A549 (cell line): ENCODE data around the gene C17orf107. TPM values are rescaled to one million over a fixed set of nuclear protein-coding genes. Genes with fewer than 3 reads are reported as not detected.

ENCODE experiments used
- ATAC-seq, 2 experiments: fragments of 200-7000 bp in 1 of 2; fragments of >200 bp in 1 of 2; cut with Nextera tagmentation in 1 of 2; cut with Tn5 transposase in 1 of 2; 3 replicates each; pipeline versions ENCODE4 v1.8.0 to v1.9.1; 2018 to 2020; ENCODE audit warnings: mild to moderate bottlenecking in 1 of 2, moderate library complexity in 1 of 2
- CTCF ChIA-PET: fragments of 300-600 bp; sonication (Branson Sonifier 250); formaldehyde crosslinking; extraction: SDS; loops from one replicate; lab custom pipeline; 2021; ENCODE audit warnings: antibody characterized with exemption, inconsistent platforms; lab: Yijun Ruan, JAX
- POLR2A ChIA-PET: fragments of 350-600 bp; formaldehyde crosslinking; extraction: SDS; loops from one replicate; lab custom pipeline; 2021; ENCODE audit warnings: antibody characterized with exemption, inconsistent platforms; lab: Yijun Ruan, JAX
- DNase-seq, 2 experiments: peaks; one replicate each; pipeline versions ENCODE4 v3.0.0 to v3.0.0-alpha.2; 2011 to 2016; ENCODE audit warnings: low read depth in 1 of 2, low spot score in 1 of 2
- FAIRE-seq: peaks from 2 replicates; lab custom pipeline; 2011; peaks lifted over from hg19 to GRCh38; lab: Jason Lieb, UNC
- H3K27ac ChIP-seq, 2 experiments: fragments of >200 bp; sonication (Bioruptor Twin); formaldehyde crosslinking; 3 replicates each; pipeline ENCODE4 v1.5.1; 2016 to 2017
- H3K4me1 ChIP-seq: fragments of >200 bp; sonication (Bioruptor Twin); formaldehyde crosslinking; 3 replicates; pipeline ENCODE4 v1.6.1; 2016
- H3K4me2 ChIP-seq: fragments of >200 bp; sonication (Bioruptor Twin); formaldehyde crosslinking; 3 replicates; pipeline ENCODE4 v1.6.1; 2016
- H3K4me3 ChIP-seq: fragments of >200 bp; sonication (Bioruptor Twin); formaldehyde crosslinking; 3 replicates; pipeline ENCODE4 v1.5.1; 2016
- H3K9me3 ChIP-seq: fragments of >200 bp; sonication (Bioruptor Twin); formaldehyde crosslinking; 3 replicates; pipeline ENCODE4 v1.6.1; 2016
- BHLHE40 ChIP-seq: IDR thresholded peaks from 2 replicates; pipeline ENCODE4 v1.6.1; 2012; ENCODE audit warnings: low read depth, low read length, inconsistent platforms
- CHD2 ChIP-seq: fragments of 150-350 bp; IDR thresholded peaks from 2 replicates; pipeline ENCODE4 v1.6.1; 2014; ENCODE audit warnings: low read length; ENCODE audit not compliant: partially characterized antibody
- CHD4 ChIP-seq: fragments of 200-600 bp; sonication (generic); IDR thresholded peaks from 2 replicates; pipeline ENCODE4 v1.6.1; 2016; ENCODE audit warnings: antibody characterized with exemption, mild to moderate bottlenecking, borderline replicate concordance
- ESRRA ChIP-seq: fragments of 150-350 bp; IDR thresholded peaks from 2 replicates; pipeline ENCODE4 v1.6.1; 2014; ENCODE audit warnings: mild to moderate bottlenecking, low read length, borderline replicate concordance
- HEYL ChIP-seq: fragments of 250-450 bp; sonication (Bioruptor Pico); IDR thresholded peaks from 2 replicates; pipeline ENCODE4 v1.8.0; 2021; ENCODE audit warnings: mild to moderate bottlenecking, moderate library complexity
- JUN ChIP-seq, 2 experiments: fragments of >200 bp; sonication (Bioruptor Twin); formaldehyde crosslinking; IDR thresholded peaks; 2 replicates in 1 of 2; 3 replicates in 1 of 2; pipeline ENCODE4 v1.6.1; 2016 to 2017
- KDM5A ChIP-seq: fragments of 200-600 bp; sonication (generic); IDR thresholded peaks from 2 replicates; pipeline ENCODE4 v1.6.1; 2016; ENCODE audit warnings: antibody characterized with exemption, mild to moderate bottlenecking
- NR3C1 ChIP-seq: fragments of >200 bp; sonication (Bioruptor Twin); formaldehyde crosslinking; IDR thresholded peaks from 3 replicates; pipeline ENCODE4 v1.6.1; 2017
- RAD21 ChIP-seq, 2 experiments: fragments of >200 bp in 1 of 2; sonication (Bioruptor Twin) in 1 of 2; formaldehyde crosslinking in 1 of 2; IDR thresholded peaks in 1 of 2; conservative IDR thresholded peaks in 1 of 2; 2 replicates in 1 of 2; 3 replicates in 1 of 2; pipeline ENCODE4 v1.6.1; 2012 to 2018; ENCODE audit warnings: inconsistent platforms in 1 of 2
- RARB ChIP-seq: fragments of 250-450 bp; sonication (Bioruptor Pico); IDR thresholded peaks from 2 replicates; pipeline ENCODE4 v1.8.0; 2021; ENCODE audit warnings: mild to moderate bottlenecking, moderate library complexity
- RFX5 ChIP-seq: fragments of 450-650 bp; IDR thresholded peaks from 2 replicates; pipeline ENCODE4 v1.7.1; 2014; ENCODE audit warnings: antibody characterized with exemption, mild to moderate bottlenecking, moderate library complexity
- SMC3 ChIP-seq: fragments of >200 bp; sonication (Bioruptor Twin); formaldehyde crosslinking; IDR thresholded peaks from 3 replicates; pipeline ENCODE4 v1.6.1; 2018; ENCODE audit warnings: inconsistent platforms
- TFCP2L1 ChIP-seq: fragments of 250-450 bp; sonication (Bioruptor Pico); IDR thresholded peaks from 2 replicates; pipeline ENCODE4 v1.5.0; 2021; ENCODE audit warnings: mild to moderate bottlenecking
- ZFP36 ChIP-seq: fragments of 450-650 bp; IDR thresholded peaks from 2 replicates; pipeline ENCODE4 v1.6.1; 2014; ENCODE audit warnings: borderline replicate concordance; ENCODE audit not compliant: partially characterized antibody
- WGBS: methylation state at CpG from one replicate; pipeline ENCODE4 v1.1.6; 2017; ENCODE audit errors: missing lambda C conversion rate; 5-methylcytosine and 5-hydroxymethylcytosine counted together
- polyA plus RNA-seq, 4 experiments: library from polyadenylated mRNA; depleted of rRNA in 3 of 4; stranded (reverse); fragments of >200 nt; fragmentation: RNase III in 1 of 4; extraction: RNeasy Plus Mini Kit Qiagen cat#74134 plus additional on column Dnase treatment in 1 of 4; gene quantifications; 2 replicates in 3 of 4; 3 replicates in 1 of 4; pipeline ENCODE4 v1.2.3, GENCODE V29; 2011 to 2017
- TF ChIP-seq, protein P1 (sequence below): fragments of 250-450 bp; sonication (Bioruptor Pico); IDR thresholded peaks from 2 replicates; pipeline ENCODE4 v1.5.0; 2021; ENCODE audit warnings: mild to moderate bottlenecking, moderate library complexity, borderline replicate concordance
- TF ChIP-seq, protein P2 (sequence below): fragments of 200-600 bp; sonication (generic); IDR thresholded peaks from 2 replicates; pipeline ENCODE4 v1.6.1; 2016; ENCODE audit warnings: antibody characterized with exemption, mild to moderate bottlenecking, moderate library complexity
- TF ChIP-seq, protein P3 (sequence below): fragments of 250-450 bp; sonication (Bioruptor Pico); IDR thresholded peaks from 2 replicates; pipeline ENCODE4 v1.5.0; 2020; ENCODE audit warnings: low read depth, mild to moderate bottlenecking, moderate library complexity
- TF ChIP-seq, protein P4 (sequence below): fragments of >200 bp; sonication (Bioruptor Twin); formaldehyde crosslinking; IDR thresholded peaks from 3 replicates; pipeline ENCODE4 v1.5.1; 2016
- TF ChIP-seq, protein P5 (sequence below): IDR thresholded peaks from 2 replicates; pipeline ENCODE4 v1.6.1; 2012

Gene C17orf107
- polyA plus RNA-seq, 2 of the 4 experiments (the other 2 are of a cell fraction), result 0.13 to 0.30 TPM

DNA sequence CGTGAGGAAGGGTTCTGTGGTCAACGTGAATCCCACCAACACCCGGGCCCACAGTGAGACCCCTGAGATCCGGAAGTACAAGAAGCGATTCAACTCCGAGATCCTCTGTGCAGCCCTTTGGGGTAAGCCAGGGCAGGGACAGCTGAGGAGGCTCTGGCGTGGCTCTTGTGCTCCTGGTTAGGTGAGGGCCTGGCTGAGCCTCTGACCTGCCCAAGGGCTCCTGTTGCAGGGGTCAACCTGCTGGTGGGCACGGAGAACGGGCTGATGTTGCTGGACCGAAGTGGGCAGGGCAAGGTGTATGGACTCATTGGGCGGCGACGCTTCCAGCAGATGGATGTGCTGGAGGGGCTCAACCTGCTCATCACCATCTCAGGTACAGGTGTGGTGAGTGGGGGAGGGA lies 4.2 kb upstream of the C17orf107 start:
- FAIRE-seq, result no peak

DNA sequence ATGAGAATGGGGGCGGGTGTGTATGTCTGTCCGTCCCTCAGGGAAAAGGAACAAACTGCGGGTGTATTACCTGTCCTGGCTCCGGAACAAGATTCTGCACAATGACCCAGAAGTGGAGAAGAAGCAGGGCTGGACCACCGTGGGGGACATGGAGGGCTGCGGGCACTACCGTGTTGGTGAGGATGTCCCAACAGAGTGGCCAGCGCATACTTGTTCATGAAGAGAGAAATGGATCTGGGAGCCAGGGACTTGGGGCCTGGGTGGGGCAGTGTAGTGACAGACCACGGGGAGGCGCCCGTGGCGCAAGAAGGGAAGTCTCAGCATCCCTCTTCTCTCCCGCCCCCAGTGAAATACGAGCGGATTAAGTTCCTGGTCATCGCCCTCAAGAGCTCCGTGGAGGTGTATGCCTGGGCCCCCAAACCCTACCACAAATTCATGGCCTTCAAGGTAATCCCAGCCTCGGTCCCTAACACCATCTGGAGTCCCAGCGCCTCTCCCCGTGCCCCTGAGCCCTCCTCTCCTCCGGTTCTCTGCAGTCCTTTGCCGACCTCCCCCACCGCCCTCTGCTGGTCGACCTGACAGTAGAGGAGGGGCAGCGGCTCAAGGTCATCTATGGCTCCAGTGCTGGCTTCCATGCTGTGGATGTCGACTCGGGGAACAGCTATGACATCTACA lies 3.5 kb upstream of the C17orf107 start:
- ChIA-PET POLR2A (no interaction called here), CTCF (interaction anchor here (0.5 to 2.5 kb wide), 14 partner anchors 8 to 329 kb away, joined by 3 to 8 read pairs (median 4); partner anchors contain the start of gene ARRB2)
- Histone ChIP-seq H3K9me3 (no peaks in the 10 kb centered on the region), H3K27ac (no peak overlapping the region), H3K4me1 (no peaks in the 10 kb centered on the region), H3K4me2 (no peak overlapping the region), H3K4me3 (no peak overlapping the region)
- ATAC-seq (peak in 1 of 2 experiments; percentile 42; a peak in 3 of 6 replicates), FAIRE-seq (no peak), DNase-seq (no peak)
- TF ChIP-seq, protein P1, sequence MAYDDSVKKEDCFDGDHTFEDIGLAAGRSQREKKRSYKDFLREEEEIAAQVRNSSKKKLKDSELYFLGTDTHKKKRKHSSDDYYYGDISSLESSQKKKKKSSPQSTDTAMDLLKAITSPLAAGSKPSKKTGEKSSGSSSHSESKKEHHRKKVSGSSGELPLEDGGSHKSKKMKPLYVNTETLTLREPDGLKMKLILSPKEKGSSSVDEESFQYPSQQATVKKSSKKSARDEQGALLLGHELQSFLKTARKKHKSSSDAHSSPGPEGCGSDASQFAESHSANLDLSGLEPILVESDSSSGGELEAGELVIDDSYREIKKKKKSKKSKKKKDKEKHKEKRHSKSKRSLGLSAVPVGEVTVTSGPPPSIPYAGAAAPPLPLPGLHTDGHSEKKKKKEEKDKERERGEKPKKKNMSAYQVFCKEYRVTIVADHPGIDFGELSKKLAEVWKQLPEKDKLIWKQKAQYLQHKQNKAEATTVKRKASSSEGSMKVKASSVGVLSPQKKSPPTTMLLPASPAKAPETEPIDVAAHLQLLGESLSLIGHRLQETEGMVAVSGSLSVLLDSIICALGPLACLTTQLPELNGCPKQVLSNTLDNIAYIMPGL (CRISPR knock-in tag), result no peak
- 0 out of 5 replicates have a peak, but pooled peaks of 1 of the 2 experiments have one; percentile 3 for TF ChIP-seq RAD21 (conservative IDR thresholded peaks at IDR 0.05 in 1 of 2, IDR thresholded peaks at IDR 0.05 in 1 of 2)
- TF ChIP-seq CHD4, result no peak
- peak; percentile 61; the same call in 1 of the 2 replicates for TF ChIP-seq ESRRA
- WGBS, result 85% methylated on average over 27 of the region's 27 CpGs

More for the DNA sequence above, 4.2 kb upstream of the C17orf107 start:
- Histone ChIP-seq H3K4me2 (no peak overlapping the region), H3K27ac (no peak overlapping the region), H3K9me3 (no peaks in the 10 kb centered on the region), H3K4me3 (no peak overlapping the region)
- ATAC-seq (no peak), DNase-seq (no peak)
- POLR2A ChIA-PET, result no interaction called here
- 94% methylated on average over 11 of the region's 13 CpGs for WGBS
- CTCF ChIA-PET, result interaction anchor here (0.6 to 1.8 kb wide), 9 partner anchors 8 to 328 kb away, joined by 3 to 9 read pairs (median 5); partner anchors contain the start of genes ARRB2 and CHRNE
- TF ChIP-seq, protein P2, sequence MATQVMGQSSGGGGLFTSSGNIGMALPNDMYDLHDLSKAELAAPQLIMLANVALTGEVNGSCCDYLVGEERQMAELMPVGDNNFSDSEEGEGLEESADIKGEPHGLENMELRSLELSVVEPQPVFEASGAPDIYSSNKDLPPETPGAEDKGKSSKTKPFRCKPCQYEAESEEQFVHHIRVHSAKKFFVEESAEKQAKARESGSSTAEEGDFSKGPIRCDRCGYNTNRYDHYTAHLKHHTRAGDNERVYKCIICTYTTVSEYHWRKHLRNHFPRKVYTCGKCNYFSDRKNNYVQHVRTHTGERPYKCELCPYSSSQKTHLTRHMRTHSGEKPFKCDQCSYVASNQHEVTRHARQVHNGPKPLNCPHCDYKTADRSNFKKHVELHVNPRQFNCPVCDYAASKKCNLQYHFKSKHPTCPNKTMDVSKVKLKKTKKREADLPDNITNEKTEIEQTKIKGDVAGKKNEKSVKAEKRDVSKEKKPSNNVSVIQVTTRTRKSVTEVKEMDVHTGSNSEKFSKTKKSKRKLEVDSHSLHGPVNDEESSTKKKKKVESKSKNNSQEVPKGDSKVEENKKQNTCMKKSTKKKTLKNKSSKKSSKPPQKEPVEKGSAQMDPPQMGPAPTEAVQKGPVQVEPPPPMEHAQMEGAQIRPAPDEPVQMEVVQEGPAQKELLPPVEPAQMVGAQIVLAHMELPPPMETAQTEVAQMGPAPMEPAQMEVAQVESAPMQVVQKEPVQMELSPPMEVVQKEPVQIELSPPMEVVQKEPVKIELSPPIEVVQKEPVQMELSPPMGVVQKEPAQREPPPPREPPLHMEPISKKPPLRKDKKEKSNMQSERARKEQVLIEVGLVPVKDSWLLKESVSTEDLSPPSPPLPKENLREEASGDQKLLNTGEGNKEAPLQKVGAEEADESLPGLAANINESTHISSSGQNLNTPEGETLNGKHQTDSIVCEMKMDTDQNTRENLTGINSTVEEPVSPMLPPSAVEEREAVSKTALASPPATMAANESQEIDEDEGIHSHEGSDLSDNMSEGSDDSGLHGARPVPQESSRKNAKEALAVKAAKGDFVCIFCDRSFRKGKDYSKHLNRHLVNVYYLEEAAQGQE, result no peak
- TF ChIP-seq JUN (IDR thresholded peaks at IDR 0.05), result no peak
- no peak for TF ChIP-seq SMC3
- TF ChIP-seq, protein P3, sequence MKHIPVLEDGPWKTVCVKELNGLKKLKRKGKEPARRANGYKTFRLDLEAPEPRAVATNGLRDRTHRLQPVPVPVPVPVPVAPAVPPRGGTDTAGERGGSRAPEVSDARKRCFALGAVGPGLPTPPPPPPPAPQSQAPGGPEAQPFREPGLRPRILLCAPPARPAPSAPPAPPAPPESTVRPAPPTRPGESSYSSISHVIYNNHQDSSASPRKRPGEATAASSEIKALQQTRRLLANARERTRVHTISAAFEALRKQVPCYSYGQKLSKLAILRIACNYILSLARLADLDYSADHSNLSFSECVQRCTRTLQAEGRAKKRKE (CRISPR knock-in tag), result no peak
- TF ChIP-seq, all 56 proteins: peak for 0
- no peaks in the 10 kb centered on the region for H3K4me1 ChIP-seq

DNA sequence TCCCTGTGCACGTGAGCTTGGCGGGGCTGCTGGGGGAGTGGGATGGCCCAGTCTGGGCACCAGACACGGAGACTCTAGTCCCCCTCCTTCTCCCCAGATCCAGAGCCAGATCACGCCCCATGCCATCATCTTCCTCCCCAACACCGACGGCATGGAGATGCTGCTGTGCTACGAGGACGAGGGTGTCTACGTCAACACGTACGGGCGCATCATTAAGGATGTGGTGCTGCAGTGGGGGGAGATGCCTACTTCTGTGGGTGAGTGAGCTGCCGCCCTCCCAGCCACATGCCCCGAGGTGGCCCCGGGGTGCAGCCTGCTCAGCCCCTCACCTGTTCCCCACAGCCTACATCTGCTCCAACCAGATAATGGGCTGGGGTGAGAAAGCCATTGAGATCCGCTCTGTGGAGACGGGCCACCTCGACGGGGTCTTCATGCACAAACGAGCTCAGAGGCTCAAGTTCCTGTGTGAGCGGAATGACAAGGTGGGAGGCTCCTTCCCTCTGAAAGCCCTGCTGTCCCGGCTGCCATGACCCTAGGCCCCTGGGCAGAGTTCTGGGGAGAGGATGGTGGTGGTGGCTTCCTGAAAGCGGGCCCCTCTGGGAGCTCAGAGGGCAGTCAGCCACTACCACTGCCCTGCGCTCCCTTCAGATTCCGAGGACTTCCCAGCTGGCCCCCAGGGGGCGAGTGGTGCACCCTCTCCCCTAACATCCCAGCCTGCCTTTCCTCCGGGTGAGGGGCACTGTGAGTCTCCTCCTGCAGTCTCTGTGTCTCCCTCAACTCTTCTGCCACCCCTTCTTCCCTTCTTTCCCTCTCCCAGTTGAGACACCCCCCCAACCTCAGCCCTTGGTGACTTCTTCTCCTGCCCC lies 2.8 kb upstream of the C17orf107 start:
- POLR2A ChIA-PET, result no interaction called here
- no peak overlapping the region for H3K4me3 ChIP-seq
- no peak overlapping the region for H3K27ac ChIP-seq
- H3K9me3 ChIP-seq, result no peaks in the 10 kb centered on the region
- ATAC-seq, result peak in 1 of 2 experiments; percentile 26; a peak in 3 of 6 replicates
- H3K4me2 ChIP-seq, result no peak overlapping the region
- no peaks in the 10 kb centered on the region for H3K4me1 ChIP-seq
- TF ChIP-seq NR3C1 (no peak), HEYL (CRISPR knock-in tag) (no peak), RARB (CRISPR knock-in tag) (no peak), ZFP36 (no peak), KDM5A (no peak), TFCP2L1 (CRISPR knock-in tag) (no peak), ESRRA (no peak), JUN (IDR thresholded peaks at IDR 0.05) (no peak), CHD2 (no peak), CHD4 (no peak), BHLHE40 (no peak), RFX5 (no peak)
- TF ChIP-seq, protein P4, sequence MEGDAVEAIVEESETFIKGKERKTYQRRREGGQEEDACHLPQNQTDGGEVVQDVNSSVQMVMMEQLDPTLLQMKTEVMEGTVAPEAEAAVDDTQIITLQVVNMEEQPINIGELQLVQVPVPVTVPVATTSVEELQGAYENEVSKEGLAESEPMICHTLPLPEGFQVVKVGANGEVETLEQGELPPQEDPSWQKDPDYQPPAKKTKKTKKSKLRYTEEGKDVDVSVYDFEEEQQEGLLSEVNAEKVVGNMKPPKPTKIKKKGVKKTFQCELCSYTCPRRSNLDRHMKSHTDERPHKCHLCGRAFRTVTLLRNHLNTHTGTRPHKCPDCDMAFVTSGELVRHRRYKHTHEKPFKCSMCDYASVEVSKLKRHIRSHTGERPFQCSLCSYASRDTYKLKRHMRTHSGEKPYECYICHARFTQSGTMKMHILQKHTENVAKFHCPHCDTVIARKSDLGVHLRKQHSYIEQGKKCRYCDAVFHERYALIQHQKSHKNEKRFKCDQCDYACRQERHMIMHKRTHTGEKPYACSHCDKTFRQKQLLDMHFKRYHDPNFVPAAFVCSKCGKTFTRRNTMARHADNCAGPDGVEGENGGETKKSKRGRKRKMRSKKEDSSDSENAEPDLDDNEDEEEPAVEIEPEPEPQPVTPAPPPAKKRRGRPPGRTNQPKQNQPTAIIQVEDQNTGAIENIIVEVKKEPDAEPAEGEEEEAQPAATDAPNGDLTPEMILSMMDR, result no peak
- TF ChIP-seq, protein P5, sequence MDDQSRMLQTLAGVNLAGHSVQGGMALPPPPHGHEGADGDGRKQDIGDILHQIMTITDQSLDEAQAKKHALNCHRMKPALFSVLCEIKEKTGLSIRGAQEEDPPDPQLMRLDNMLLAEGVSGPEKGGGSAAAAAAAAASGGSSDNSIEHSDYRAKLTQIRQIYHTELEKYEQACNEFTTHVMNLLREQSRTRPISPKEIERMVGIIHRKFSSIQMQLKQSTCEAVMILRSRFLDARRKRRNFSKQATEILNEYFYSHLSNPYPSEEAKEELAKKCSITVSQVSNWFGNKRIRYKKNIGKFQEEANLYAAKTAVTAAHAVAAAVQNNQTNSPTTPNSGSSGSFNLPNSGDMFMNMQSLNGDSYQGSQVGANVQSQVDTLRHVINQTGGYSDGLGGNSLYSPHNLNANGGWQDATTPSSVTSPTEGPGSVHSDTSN, result no peak
- 92% methylated on average over 27 of the region's 27 CpGs for WGBS
- no peak for FAIRE-seq
- no peak for DNase-seq
- CTCF ChIA-PET, result interaction anchor here (0.5 to 2.5 kb wide), 15 partner anchors 8 to 330 kb away, joined by 3 to 7 read pairs (median 4); partner anchors contain the start of genes ARRB2, CAMTA2 and MED11
